Lower leg skin (tissue), 3 donors: ENCODE data around the gene APPL2.

Source experiments
- POLR2A ChIP-seq, 2 donors: fragments of 450-650 bp; IDR thresholded peaks; one replicate each; pipeline ENCODE4 v1.6.1; 2016 to 2017; ENCODE audit warnings: antibody characterized with exemption in 2 of 2, mild to moderate bottlenecking in 1 of 2, moderate library complexity in 1 of 2
- TF ChIP-seq, protein P1 (sequence below), 3 donors: fragments of 450-650 bp; IDR thresholded peaks; one replicate each; pipeline ENCODE4 v1.5.1; 2016; ENCODE audit warnings: antibody characterized with exemption in 3 of 3, mild to moderate bottlenecking in 3 of 3, moderate library complexity in 2 of 3

DNA sequence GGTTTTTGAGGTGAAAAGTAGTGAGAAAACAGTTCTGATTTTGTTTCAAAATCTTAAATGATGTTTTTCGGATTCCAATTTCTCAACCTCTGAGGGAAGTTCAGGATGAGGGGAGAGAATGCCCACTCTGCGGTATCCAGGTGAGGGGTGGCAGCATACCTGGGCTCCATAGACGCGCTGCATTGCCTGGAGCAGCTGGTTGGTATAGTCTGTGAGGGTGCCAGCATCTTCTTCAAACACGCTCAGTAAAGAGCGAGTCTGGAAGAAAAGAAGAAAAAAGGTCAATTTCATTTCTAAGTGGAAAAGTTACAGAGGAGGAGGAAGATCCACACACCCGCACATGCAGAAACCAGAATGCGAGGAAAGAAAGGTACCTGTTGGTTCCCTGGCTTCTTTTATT is 7.0 kb downstream of the APPL2 start:
- TF ChIP-seq, protein P1, sequence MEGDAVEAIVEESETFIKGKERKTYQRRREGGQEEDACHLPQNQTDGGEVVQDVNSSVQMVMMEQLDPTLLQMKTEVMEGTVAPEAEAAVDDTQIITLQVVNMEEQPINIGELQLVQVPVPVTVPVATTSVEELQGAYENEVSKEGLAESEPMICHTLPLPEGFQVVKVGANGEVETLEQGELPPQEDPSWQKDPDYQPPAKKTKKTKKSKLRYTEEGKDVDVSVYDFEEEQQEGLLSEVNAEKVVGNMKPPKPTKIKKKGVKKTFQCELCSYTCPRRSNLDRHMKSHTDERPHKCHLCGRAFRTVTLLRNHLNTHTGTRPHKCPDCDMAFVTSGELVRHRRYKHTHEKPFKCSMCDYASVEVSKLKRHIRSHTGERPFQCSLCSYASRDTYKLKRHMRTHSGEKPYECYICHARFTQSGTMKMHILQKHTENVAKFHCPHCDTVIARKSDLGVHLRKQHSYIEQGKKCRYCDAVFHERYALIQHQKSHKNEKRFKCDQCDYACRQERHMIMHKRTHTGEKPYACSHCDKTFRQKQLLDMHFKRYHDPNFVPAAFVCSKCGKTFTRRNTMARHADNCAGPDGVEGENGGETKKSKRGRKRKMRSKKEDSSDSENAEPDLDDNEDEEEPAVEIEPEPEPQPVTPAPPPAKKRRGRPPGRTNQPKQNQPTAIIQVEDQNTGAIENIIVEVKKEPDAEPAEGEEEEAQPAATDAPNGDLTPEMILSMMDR (IDR thresholded peaks at IDR 0.05): no peak
- TF ChIP-seq POLR2A (IDR thresholded peaks at IDR 0.05): no peak
